Neural cell (in vitro differentiated cells): ENCODE data around the gene TBC1D24. TPM values are rescaled to one million over a fixed set of nuclear protein-coding genes. Genes with fewer than 3 reads are reported as not detected.

Experiments used
- H2AFZ ChIP-seq: fragments of 200-600, 300-800 bp; sonication (generic), shearing (Covaris generic); 2 replicates; pipeline ENCODE4 v1.6.0; 2014; ENCODE audit warnings: low read depth, mild to moderate bottlenecking, antibody characterized with exemption, low read length, moderate library complexity
- H3F3A ChIP-seq: fragments of 200-600 bp; shearing (Covaris generic); 2 replicates; pipeline ENCODE4 v1.6.1; 2016; ENCODE audit warnings: mild to moderate bottlenecking, moderate library complexity, mixed read lengths, antibody characterized with exemption, low read length; ENCODE audit not compliant: insufficient read depth, poor library complexity, severe bottlenecking
- H3K27ac ChIP-seq: fragments of 200-600, 300-800 bp; sonication (generic), shearing (Covaris generic); 2 replicates; pipeline ENCODE4 v1.5.1; 2014; ENCODE audit warnings: mild to moderate bottlenecking, low read length, moderate library complexity
- H3K27me3 ChIP-seq: fragments of 300-800, 200-600 bp; sonication (generic), shearing (Covaris generic); 2 replicates; pipeline ENCODE4 v1.6.0; 2014; ENCODE audit warnings: mild to moderate bottlenecking, low read depth, low read length, moderate library complexity; ENCODE audit not compliant: insufficient read depth
- H3K36me3 ChIP-seq: fragments of 300-800, 200-600 bp; sonication (generic), shearing (Covaris generic); 2 replicates; pipeline ENCODE4 v1.5.1; 2014; ENCODE audit warnings: mild to moderate bottlenecking, antibody characterized with exemption, low read length, moderate library complexity; ENCODE audit not compliant: insufficient read depth
- H3K4me2 ChIP-seq: fragments of 300-800, 200-600 bp; sonication (generic), shearing (Covaris generic); 2 replicates; pipeline ENCODE4 v1.6.0; 2014; ENCODE audit warnings: mild to moderate bottlenecking, low read length
- H3K4me3 ChIP-seq: fragments of 300-800, 200-600 bp; sonication (generic), shearing (Covaris generic); 2 replicates; pipeline ENCODE4 v1.5.1; 2014; ENCODE audit warnings: mild to moderate bottlenecking, low read length, moderate library complexity
- H3K79me2 ChIP-seq: fragments of 200-600 bp; shearing (Covaris generic); replicated peaks from 2 replicates; pipeline ENCODE4 v1.6.0; 2014; ENCODE audit warnings: mild to moderate bottlenecking, low read length, moderate library complexity; ENCODE audit not compliant: insufficient read depth
- H3K9ac ChIP-seq: fragments of 300-800, 200-600 bp; sonication (generic), shearing (Covaris generic); 2 replicates; pipeline ENCODE4 v1.6.1; 2016; ENCODE audit warnings: mild to moderate bottlenecking, low read length, mixed read lengths
- H3K9me2 ChIP-seq: fragments of 200-600 bp; shearing (Covaris generic); 2 replicates; pipeline ENCODE4 v1.6.1; 2016; ENCODE audit warnings: mild to moderate bottlenecking, low read length, mixed read lengths; ENCODE audit not compliant: insufficient read depth
- H3K9me3 ChIP-seq: fragments of 200-600, 300-800 bp; sonication (generic), shearing (Covaris generic); 2 replicates; pipeline ENCODE4 v1.6.1; 2016; ENCODE audit warnings: mild to moderate bottlenecking, mixed run types, low read length, moderate library complexity, mixed read lengths
- H4K20me1 ChIP-seq: fragments of 200-600 bp; shearing (Covaris generic); 2 replicates; pipeline ENCODE4 v1.6.1; 2016; ENCODE audit warnings: mild to moderate bottlenecking, mixed run types; ENCODE audit not compliant: insufficient read depth
- EP300 ChIP-seq: fragments of 450-650 bp; conservative IDR thresholded peaks from 2 replicates; pipeline ENCODE4 v1.6.1; 2014; ENCODE audit warnings: antibody characterized with exemption, mild to moderate bottlenecking, moderate library complexity; ENCODE audit not compliant: poor library complexity, severe bottlenecking
- EZH2 ChIP-seq: fragments of 200-600, 300-800 bp; shearing (Covaris generic), sonication (generic); IDR thresholded peaks from 2 replicates; pipeline ENCODE4 v1.6.1; 2014; ENCODE audit warnings: antibody characterized with exemption, low read length, borderline replicate concordance, mild to moderate bottlenecking; ENCODE audit not compliant: insufficient read depth, poor library complexity, severe bottlenecking
- MXI1 ChIP-seq: fragments of 450-650 bp; conservative IDR thresholded peaks from 2 replicates; pipeline ENCODE4 v1.6.1; 2014; ENCODE audit warnings: antibody characterized with exemption, mild to moderate bottlenecking; ENCODE audit not compliant: poor library complexity, severe bottlenecking
- POLR2AphosphoS5 ChIP-seq: IDR thresholded peaks from 2 replicates; pipeline ENCODE4 v1.6.1; 2012
- RAD21 ChIP-seq: fragments of 450-650 bp; conservative IDR thresholded peaks from 2 replicates; pipeline ENCODE4 v1.6.1; 2014; ENCODE audit warnings: antibody characterized with exemption, mild to moderate bottlenecking, moderate library complexity
- SMC3 ChIP-seq: fragments of 450-650 bp; conservative IDR thresholded peaks from 2 replicates; pipeline ENCODE4 v1.6.1; 2014; ENCODE audit warnings: antibody characterized with exemption, mild to moderate bottlenecking, moderate library complexity; ENCODE audit not compliant: poor library complexity
- TAF1 ChIP-seq: IDR thresholded peaks from 2 replicates; pipeline ENCODE4 v1.6.1; 2012; ENCODE audit warnings: low read depth
- polyA plus RNA-seq: library from polyadenylated mRNA; depleted of rRNA; stranded (reverse); fragments of >200 nt; gene quantifications from 2 replicates; pipeline ENCODE4 v1.2.3, GENCODE V29; 2014
- TF ChIP-seq, protein P1 (sequence below): fragments of 450-650 bp; IDR thresholded peaks from 2 replicates; pipeline ENCODE4 v1.5.1; 2014; ENCODE audit warnings: antibody characterized with exemption, mild to moderate bottlenecking, moderate library complexity; ENCODE audit not compliant: poor library complexity, severe bottlenecking
- TF ChIP-seq, protein P2 (sequence below): IDR thresholded peaks from 2 replicates; pipeline ENCODE4 v1.6.1; 2012; ENCODE audit warnings: borderline replicate concordance

The TBC1D24 gene
- polyA plus RNA-seq, 1 donor from 2014 or later, result 27.1 TPM

DNA sequence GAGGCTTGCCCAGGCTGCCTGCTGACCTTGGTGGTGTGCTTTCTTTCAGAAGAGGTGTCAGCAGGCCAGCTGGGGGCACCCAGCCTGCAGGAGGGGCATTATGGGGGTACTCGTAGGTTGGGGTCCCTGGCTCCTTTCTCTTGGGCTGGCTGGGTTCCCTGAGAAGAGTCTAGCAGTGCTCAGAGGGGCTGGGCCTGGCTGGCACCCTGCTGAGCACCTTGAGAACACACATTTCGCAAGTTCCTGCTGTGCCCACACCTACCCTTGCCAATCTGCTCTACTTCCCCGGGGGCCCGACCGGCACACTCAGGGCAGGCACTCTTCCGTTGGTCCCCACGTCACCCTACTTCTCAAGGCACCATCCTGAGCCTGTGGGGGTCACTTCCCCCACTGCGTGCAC lies 51.2 kb downstream of the TBC1D24 start:
- no peak overlapping the region for H3K27ac ChIP-seq
- no peak overlapping the region for H3K4me3 ChIP-seq
- H2AFZ ChIP-seq, result no peak overlapping the region
- no peak overlapping the region for H3K9ac ChIP-seq
- no peaks in the 10 kb centered on the region for H3K9me3 ChIP-seq
- H3F3A ChIP-seq, result no peaks in the 10 kb centered on the region
- H3K9me2 ChIP-seq, result no peaks in the 10 kb centered on the region
- peaks cover 3% of the 10 kb centered on the region for H3K79me2 ChIP-seq
- TF ChIP-seq TAF1, result no peak
- TF ChIP-seq SMC3, result no peak
- TF ChIP-seq, protein P1, sequence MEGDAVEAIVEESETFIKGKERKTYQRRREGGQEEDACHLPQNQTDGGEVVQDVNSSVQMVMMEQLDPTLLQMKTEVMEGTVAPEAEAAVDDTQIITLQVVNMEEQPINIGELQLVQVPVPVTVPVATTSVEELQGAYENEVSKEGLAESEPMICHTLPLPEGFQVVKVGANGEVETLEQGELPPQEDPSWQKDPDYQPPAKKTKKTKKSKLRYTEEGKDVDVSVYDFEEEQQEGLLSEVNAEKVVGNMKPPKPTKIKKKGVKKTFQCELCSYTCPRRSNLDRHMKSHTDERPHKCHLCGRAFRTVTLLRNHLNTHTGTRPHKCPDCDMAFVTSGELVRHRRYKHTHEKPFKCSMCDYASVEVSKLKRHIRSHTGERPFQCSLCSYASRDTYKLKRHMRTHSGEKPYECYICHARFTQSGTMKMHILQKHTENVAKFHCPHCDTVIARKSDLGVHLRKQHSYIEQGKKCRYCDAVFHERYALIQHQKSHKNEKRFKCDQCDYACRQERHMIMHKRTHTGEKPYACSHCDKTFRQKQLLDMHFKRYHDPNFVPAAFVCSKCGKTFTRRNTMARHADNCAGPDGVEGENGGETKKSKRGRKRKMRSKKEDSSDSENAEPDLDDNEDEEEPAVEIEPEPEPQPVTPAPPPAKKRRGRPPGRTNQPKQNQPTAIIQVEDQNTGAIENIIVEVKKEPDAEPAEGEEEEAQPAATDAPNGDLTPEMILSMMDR, result no peak
- TF ChIP-seq EZH2, result no peak
- TF ChIP-seq MXI1, result no peak
- TF ChIP-seq POLR2AphosphoS5, result no peak
- no peak for TF ChIP-seq EP300
- no peaks in the 10 kb centered on the region for H3K27me3 ChIP-seq
- no peaks in the 10 kb centered on the region for H4K20me1 ChIP-seq
- no peaks in the 10 kb centered on the region for H3K36me3 ChIP-seq
- H3K4me2 ChIP-seq, result no peak overlapping the region

DNA sequence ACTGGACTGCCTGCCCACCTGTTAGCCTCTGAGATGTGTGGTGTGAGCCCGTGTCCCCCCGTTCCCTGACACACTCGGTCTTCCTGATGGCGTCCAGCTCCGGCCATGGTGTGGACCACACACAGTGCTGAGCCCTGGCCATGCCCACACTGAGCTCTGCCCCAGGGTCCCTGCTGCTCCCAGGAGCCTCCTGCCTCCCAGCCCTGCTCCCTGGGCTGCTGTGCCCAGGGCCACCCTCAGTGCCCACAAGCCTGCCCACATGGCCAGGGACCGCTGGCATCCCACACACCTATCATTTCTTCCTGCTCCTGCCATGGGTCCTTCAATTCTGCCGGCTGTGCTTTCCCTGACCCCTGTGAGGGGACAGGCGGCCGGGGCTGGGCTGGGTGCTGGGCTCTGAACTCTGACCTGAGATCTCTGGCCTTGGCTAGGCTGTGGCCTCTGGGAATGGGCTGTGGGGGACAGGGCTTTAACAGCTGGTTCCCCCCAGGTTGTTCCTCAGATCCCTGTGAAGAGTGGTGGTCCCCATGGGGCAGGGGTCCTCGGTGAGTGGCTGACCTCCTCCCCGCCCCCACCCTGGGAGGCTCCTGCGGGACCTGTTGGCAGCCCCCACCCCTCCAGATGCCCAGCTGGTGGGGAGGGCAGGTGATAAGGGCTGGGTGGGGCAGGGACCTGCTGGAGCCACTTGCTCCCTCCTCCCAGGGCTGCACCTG lies 52.3 kb downstream of the TBC1D24 start:
- Histone ChIP-seq H3K9me3 (no peaks in the 10 kb centered on the region), H4K20me1 (no peaks in the 10 kb centered on the region), H3K79me2 (no peaks in the 10 kb centered on the region), H3K4me2 (no peak overlapping the region), H3K4me3 (no peak overlapping the region), H3K27me3 (no peaks in the 10 kb centered on the region), H3K9me2 (no peaks in the 10 kb centered on the region), H3K9ac (no peak overlapping the region), H3K27ac (no peak overlapping the region), H3F3A (no peaks in the 10 kb centered on the region), H3K36me3 (no peaks in the 10 kb centered on the region), H2AFZ (no peak overlapping the region)
- TF ChIP-seq, protein P1, result no peak
- no peak for TF ChIP-seq EP300
- no peak for TF ChIP-seq RAD21
- TF ChIP-seq, protein P2, sequence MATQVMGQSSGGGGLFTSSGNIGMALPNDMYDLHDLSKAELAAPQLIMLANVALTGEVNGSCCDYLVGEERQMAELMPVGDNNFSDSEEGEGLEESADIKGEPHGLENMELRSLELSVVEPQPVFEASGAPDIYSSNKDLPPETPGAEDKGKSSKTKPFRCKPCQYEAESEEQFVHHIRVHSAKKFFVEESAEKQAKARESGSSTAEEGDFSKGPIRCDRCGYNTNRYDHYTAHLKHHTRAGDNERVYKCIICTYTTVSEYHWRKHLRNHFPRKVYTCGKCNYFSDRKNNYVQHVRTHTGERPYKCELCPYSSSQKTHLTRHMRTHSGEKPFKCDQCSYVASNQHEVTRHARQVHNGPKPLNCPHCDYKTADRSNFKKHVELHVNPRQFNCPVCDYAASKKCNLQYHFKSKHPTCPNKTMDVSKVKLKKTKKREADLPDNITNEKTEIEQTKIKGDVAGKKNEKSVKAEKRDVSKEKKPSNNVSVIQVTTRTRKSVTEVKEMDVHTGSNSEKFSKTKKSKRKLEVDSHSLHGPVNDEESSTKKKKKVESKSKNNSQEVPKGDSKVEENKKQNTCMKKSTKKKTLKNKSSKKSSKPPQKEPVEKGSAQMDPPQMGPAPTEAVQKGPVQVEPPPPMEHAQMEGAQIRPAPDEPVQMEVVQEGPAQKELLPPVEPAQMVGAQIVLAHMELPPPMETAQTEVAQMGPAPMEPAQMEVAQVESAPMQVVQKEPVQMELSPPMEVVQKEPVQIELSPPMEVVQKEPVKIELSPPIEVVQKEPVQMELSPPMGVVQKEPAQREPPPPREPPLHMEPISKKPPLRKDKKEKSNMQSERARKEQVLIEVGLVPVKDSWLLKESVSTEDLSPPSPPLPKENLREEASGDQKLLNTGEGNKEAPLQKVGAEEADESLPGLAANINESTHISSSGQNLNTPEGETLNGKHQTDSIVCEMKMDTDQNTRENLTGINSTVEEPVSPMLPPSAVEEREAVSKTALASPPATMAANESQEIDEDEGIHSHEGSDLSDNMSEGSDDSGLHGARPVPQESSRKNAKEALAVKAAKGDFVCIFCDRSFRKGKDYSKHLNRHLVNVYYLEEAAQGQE, result no peak
- TF ChIP-seq TAF1, result no peak
- TF ChIP-seq POLR2AphosphoS5, result no peak
- TF ChIP-seq SMC3, result no peak
- no peak for TF ChIP-seq MXI1
